Heart right ventricle (tissue), 16 donors: ENCODE data around the gene UGT1A3. TPM values are rescaled to one million over a fixed set of nuclear protein-coding genes. Genes with fewer than 3 reads are reported as not detected.

Experiments
- ATAC-seq, 8 donors: fragments of 200-7000 bp; cut with Tn5 transposase; one replicate each; pipeline ENCODE4 v1.9.1; 2020; ENCODE audit warnings: mild to moderate bottlenecking in 8 of 8, moderate library complexity in 8 of 8, moderate number of reproducible peaks in 1 of 8
- DNase-seq, 2 donors: peaks; one replicate each; pipeline ENCODE4 v3.0.0-alpha.2; 2020
- H3K27ac ChIP-seq, 10 donors: fragments of 200-600 bp; sonication (generic) in 2 of 10; one replicate each; pipeline versions ENCODE4 v1.5.0 to v1.8.0; 2020 to 2022; ENCODE audit warnings: mild to moderate bottlenecking in 3 of 10
- H3K27me3 ChIP-seq, 7 donors: fragments of 200-600 bp; one replicate each; pipeline ENCODE4 v1.8.0; 2021 to 2022; ENCODE audit warnings: mild to moderate bottlenecking in 2 of 7
- H3K36me3 ChIP-seq, 9 donors: fragments of 200-600 bp; sonication (generic) in 1 of 9; one replicate each; pipeline versions ENCODE4 v1.5.0 to v1.8.0; 2020 to 2022; ENCODE audit warnings: mild to moderate bottlenecking in 2 of 9
- H3K4me1 ChIP-seq, 9 donors: fragments of 200-600 bp; sonication (generic) in 1 of 9; one replicate each; pipeline versions ENCODE4 v1.5.0 to v1.8.0; 2020 to 2022; ENCODE audit warnings: mild to moderate bottlenecking in 4 of 9
- H3K4me3 ChIP-seq, 10 donors: fragments of 200-600 bp; sonication (generic) in 2 of 10; one replicate each; pipeline versions ENCODE4 v1.5.0 to v1.8.0; 2020 to 2022; ENCODE audit warnings: mild to moderate bottlenecking in 7 of 10, moderate library complexity in 2 of 10
- H3K9me3 ChIP-seq, 11 donors: fragments of 200-600 bp in 10 of 11; sonication (generic) in 2 of 11; one replicate each; pipeline versions ENCODE4 v1.5.0 to v1.8.0; 2013 to 2022; ENCODE audit warnings: mild to moderate bottlenecking in 2 of 11, control low read depth in 1 of 11, moderate library complexity in 1 of 11
- CTCF ChIP-seq, 9 donors: fragments of 200-600 bp; sonication (generic) in 2 of 9; IDR thresholded peaks; one replicate each; pipeline versions ENCODE4 v1.5.0 to v1.8.0; 2021 to 2022; ENCODE audit warnings: antibody characterized with exemption in 9 of 9, mild to moderate bottlenecking in 5 of 9, moderate library complexity in 1 of 9
- WGBS, 2 donors: extraction: QIAGEN DNeasy Blood & Tissue Kit; methylation state at CpG; one replicate each; pipeline ENCODE4 v1.1.7; 2013; ENCODE audit warnings: inconsistent platforms in 1 of 2; 5-methylcytosine and 5-hydroxymethylcytosine counted together
- intact Hi-C, 10 donors: fragments of 100-400 bp; cut with DNase I; formaldehyde crosslinking; loops; one replicate each; pipeline versions ENCODE4 v1.11.1 to v1.14.2; 2022
- polyA plus RNA-seq, 2 donors: library from polyadenylated mRNA; stranded (reverse); fragments of 200-250 nt; gene quantifications; one replicate each; pipeline ENCODE4 v1.2.3, GENCODE V29; 2013
- total RNA-seq, 10 donors: library from RNA; stranded (reverse); fragmentation: NEBNext Ultra II Directional in 3 of 10; extraction: Animal tissue kit (Norgen Biotek cat#: 25700) in 3 of 10; gene quantifications; one replicate each; pipeline versions ENCODE4 v1.2.1 to v1.2.4, GENCODE V29; 2021 to 2023
- donor health status: Arrhythmogenic right ventricular cardiomyopathy.
- donor health status: ischemic (EF 13 %, LVEDD 7.1; RV severe dilation, severe dysfunction).
- donor health status: healthy with polysubstance abuse.
- donor health status: DM: no; HTN: yes; CAD: no.
- donor health status: DM: no; HTN: no; CAD: no.
- donor health status: ischemic (EF 25% LVEDD 6.9; RV normal size, moderate dysfunction).
- donor health status: ischemic (EF 25% LVEDD 5.7; RV mildly dilated, moderate dysfunction).
- donor health status: healthy.
- donor health status: DM: yes; HTN: yes; CAD: no.
- donor health status: Ischemic cardiomyopathy.
- donor health status: ischemic (EF 35%, LVEDD 5.7; RV mildly dilated, moderate dysfunction).
- donor health status: nonischemic (EF 11% LVEDD 7.7; RV severe dilation, severe dysfunction).
- donor health status: DM: yes; HTN: yes; CAD: no.
- donor health status: PGD.
- donor health status: ischemic (EF 29% LVEDD 5.4; RV normal size, mild dysfunction).
- donor health status: nonischemic (EF 23%, LVEDD 6.1; RV moderate dilation, normal function).

Gene UGT1A3
- total and polyA plus RNA-seq, 12 donors = not detected

DNA sequence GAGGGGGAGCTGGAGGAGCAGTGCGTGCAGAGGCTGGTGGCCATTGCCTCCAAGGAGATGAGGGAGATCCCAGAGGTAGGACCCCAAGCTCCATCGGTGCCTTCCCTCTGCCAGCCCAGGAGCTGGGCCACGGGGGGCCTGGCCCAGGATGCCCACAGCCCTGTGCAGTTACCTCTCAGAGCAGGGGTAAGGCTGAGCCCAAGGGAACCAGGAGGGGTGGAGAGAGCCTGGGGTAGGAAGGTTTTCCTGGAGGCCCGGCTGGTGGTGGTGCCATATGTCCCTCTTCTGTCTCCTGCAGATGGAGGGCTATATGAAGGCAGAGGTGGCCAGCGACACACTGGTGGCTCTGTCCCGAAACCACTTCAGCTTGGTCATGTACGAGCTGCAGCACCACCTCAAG, 60.7 kb downstream of the UGT1A3 start:
- Histone ChIP-seq H3K4me1 (no peaks in the 10 kb centered on the region), H3K27me3 (peaks cover 0 to 13% (median 0%) of the 10 kb centered on the region in 7 donors), H3K27ac (no peak overlapping the region), H3K9me3 (peaks cover 0 to 3% (median 0%) of the 10 kb centered on the region in 11 donors), H3K4me3 (no peak overlapping the region), H3K36me3 (no peaks in the 10 kb centered on the region)
- 92% methylated on average over 7 of the region's 7 CpGs for WGBS, 2 donors
- ATAC-seq (no peak), DNase-seq (no peak)
- intact Hi-C loops = no loop called here
- TF ChIP-seq CTCF (IDR thresholded peaks at IDR 0.05) = no peak

- ATAC-seq = no peak
- 80 to 82% methylated on average over 18 of the region's 18 CpGs for WGBS, 2 donors
- H3K36me3 ChIP-seq = no peaks in the 10 kb centered on the region
- no peak for DNase-seq
- no peaks in the 10 kb centered on the region for H3K4me1 ChIP-seq
- no peak overlapping the region for H3K27ac ChIP-seq
- no peak overlapping the region for H3K4me3 ChIP-seq
- peaks cover 0 to 7% (median 0%) of the 10 kb centered on the region in 7 donors for H3K27me3 ChIP-seq
- H3K9me3 ChIP-seq = peaks cover 0 to 3% (median 0%) of the 10 kb centered on the region in 11 donors
- no peak for TF ChIP-seq CTCF (IDR thresholded peaks at IDR 0.05)
- intact Hi-C loops = no loop called here
Measured at GRCh38 chr2:233791151-233791882, 62.5 kb downstream of the UGT1A3 start.

GRCh38 chr2:233791883-233792329, 63.1 kb downstream of the UGT1A3 start:
- Histone ChIP-seq H3K36me3 (no peaks in the 10 kb centered on the region), H3K27me3 (peaks cover 0 to 7% (median 0%) of the 10 kb centered on the region in 7 donors), H3K9me3 (peaks cover 0 to 3% (median 0%) of the 10 kb centered on the region in 11 donors), H3K4me1 (no peaks in the 10 kb centered on the region), H3K4me3 (no peak overlapping the region), H3K27ac (no peak overlapping the region)
- ATAC-seq = no peak
- DNase-seq = no peak
- WGBS, 2 donors = 82 to 86% methylated on average over 9 of the region's 9 CpGs
- intact Hi-C loops = no loop called here
- TF ChIP-seq CTCF (IDR thresholded peaks at IDR 0.05) = no peak

DNA sequence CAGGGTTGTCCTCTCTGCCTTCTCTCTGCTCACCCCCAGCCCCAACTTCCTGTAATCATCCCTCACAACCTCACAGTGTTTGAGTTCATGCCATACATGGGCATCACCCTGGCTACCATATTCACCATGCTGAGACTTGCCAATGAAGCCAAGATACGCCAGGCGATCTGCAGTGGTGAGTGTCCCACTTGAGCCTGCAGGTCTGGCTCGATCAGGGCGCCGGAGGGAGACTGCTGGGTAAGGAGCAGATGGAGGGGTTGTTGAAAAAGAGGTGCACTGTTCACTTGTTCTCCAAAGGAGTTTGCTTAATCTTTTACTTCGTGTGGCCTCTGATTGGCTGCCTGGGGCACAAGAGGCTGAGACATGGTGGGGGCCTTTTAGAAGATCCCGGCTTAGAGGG, 63.9 kb downstream of the UGT1A3 start:
- H3K27me3 ChIP-seq = peaks cover 0 to 7% (median 0%) of the 10 kb centered on the region in 7 donors
- DNase-seq (no peak), ATAC-seq (no peak)
- H3K4me1 ChIP-seq = no peaks in the 10 kb centered on the region
- H3K27ac ChIP-seq = no peak overlapping the region
- H3K9me3 ChIP-seq = peaks cover 0 to 4% (median 0%) of the 10 kb centered on the region in 11 donors
- no peaks in the 10 kb centered on the region for H3K36me3 ChIP-seq
- 86 to 93% methylated on average over 7 of the region's 7 CpGs for WGBS, 2 donors
- TF ChIP-seq CTCF (IDR thresholded peaks at IDR 0.05) = no peak
- intact Hi-C loops = no loop called here
- H3K4me3 ChIP-seq = no peak overlapping the region
